Upper lobe of right lung (tissue), 1 donor: ENCODE data around the gene UBE2Q1. TPM values are rescaled to one million over a fixed set of nuclear protein-coding genes. Genes with fewer than 3 reads are reported as not detected.

Experiments used
- ATAC-seq: fragments of 200-7000 bp; cut with Tn5 transposase; one replicate; pipeline ENCODE4 v1.9.1; 2020; ENCODE audit warnings: mild to moderate bottlenecking, moderate library complexity
- DNase-seq: peaks from one replicate; pipeline ENCODE4 v3.0.0-alpha.2; 2020
- H3K27ac ChIP-seq: fragments of 200-600 bp; one replicate; pipeline ENCODE4 v1.8.0; 2022
- H3K27me3 ChIP-seq: fragments of 200-600 bp; one replicate; pipeline ENCODE4 v1.8.0; 2022; ENCODE audit warnings: mild to moderate bottlenecking
- H3K36me3 ChIP-seq: fragments of 200-600 bp; one replicate; pipeline ENCODE4 v1.8.0; 2022
- H3K4me1 ChIP-seq: fragments of 200-600 bp; one replicate; pipeline ENCODE4 v1.8.0; 2022
- H3K4me3 ChIP-seq: fragments of 200-600 bp; one replicate; pipeline ENCODE4 v1.8.0; 2022; ENCODE audit warnings: mild to moderate bottlenecking
- H3K9me3 ChIP-seq: fragments of 200-600 bp; one replicate; pipeline ENCODE4 v1.8.0; 2022
- intact Hi-C: fragments of 100-400 bp; cut with DNase I; formaldehyde crosslinking; loops from one replicate; pipeline ENCODE4 v1.11.0; 2022
- total RNA-seq: library from RNA; stranded (reverse); fragmentation: NEBNext Ultra II Directional; extraction: Animal tissue kit (Norgen Biotek cat#: 25700); gene quantifications from one replicate; pipeline ENCODE4 v1.2.1, GENCODE V29; 2021
- TF ChIP-seq, protein P1 (sequence below): fragments of 200-600 bp; IDR thresholded peaks from one replicate; pipeline ENCODE4 v1.8.0; 2022; ENCODE audit warnings: antibody characterized with exemption
- donor health status: DM: no; HTN: yes; CAD: no; lungs with severe emphysema.

UBE2Q1 gene
- total RNA-seq, 1 donor from 2014 or later, result 93.5 TPM

DNA sequence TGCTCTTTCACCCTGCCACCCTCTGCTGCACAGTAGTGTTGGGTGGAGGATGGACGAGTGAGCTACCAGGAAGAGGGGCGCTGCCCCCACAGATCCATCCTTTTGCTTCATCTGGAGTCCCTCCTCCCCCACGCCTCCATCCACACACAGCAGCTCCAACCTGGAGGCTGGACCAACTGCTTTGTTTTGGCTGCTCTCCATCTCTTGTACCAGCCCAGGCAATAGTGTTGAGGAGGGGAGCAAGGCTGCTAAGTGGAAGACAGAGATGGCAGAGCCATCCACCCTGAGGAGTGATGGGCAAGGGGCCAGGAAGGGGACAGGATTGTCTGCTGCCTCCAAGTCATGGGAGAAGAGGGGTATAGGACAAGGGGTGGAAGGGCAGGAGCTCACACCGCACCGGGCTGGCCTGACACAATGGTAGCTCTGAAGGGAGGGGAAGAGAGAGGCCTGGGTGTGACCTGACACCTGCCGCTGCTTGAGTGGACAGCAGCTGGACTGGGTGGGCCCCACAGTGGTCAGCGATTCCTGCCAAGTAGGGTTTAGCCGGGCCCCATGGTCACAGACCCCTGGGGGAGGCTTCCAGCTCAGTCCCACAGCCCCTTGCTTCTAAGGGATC lies 17.6 kb upstream of the UBE2Q1 start:
- TF ChIP-seq, protein P1, sequence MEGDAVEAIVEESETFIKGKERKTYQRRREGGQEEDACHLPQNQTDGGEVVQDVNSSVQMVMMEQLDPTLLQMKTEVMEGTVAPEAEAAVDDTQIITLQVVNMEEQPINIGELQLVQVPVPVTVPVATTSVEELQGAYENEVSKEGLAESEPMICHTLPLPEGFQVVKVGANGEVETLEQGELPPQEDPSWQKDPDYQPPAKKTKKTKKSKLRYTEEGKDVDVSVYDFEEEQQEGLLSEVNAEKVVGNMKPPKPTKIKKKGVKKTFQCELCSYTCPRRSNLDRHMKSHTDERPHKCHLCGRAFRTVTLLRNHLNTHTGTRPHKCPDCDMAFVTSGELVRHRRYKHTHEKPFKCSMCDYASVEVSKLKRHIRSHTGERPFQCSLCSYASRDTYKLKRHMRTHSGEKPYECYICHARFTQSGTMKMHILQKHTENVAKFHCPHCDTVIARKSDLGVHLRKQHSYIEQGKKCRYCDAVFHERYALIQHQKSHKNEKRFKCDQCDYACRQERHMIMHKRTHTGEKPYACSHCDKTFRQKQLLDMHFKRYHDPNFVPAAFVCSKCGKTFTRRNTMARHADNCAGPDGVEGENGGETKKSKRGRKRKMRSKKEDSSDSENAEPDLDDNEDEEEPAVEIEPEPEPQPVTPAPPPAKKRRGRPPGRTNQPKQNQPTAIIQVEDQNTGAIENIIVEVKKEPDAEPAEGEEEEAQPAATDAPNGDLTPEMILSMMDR, result no peak
- DNase-seq, result no peak
- intact Hi-C loops, result no loop called here

DNA sequence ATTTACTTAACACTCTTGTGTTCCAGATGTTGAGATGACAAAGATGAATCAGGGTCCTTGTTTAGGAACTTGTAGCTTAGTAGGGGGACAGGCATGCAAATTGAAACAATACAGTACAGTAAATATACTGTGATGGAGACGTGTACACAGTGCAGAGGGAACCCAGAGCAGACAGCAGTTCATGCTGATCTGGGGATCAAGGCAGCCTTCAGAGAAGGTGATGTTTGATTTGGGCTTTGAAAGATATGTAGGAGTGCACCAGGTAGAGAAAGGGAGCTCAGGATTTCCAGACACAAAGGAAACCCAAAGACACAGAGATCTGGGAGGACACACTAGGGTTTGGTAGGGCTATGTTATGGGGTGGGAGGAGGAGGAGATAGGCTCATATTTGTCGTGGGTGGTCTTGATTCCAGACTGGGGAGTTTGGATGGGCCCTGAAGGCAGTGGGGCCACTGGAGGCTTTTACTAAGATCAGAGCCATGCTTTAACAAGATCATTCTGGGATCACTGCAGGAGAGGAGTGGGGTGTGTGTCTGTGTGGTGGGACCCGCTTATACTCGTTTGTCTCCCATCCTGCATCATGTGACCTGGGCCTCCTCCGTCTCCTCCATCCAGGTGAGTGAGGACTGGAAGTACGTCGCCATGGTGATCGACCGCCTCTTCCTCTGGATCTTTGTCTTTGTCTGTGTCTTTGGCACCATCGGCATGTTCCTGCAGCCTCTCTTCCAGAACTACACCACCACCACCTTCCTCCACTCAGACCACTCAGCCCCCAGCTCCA lies 16.9 kb upstream of the UBE2Q1 start:
- Histone ChIP-seq H3K9me3 (no peaks in the 10 kb centered on the region), H3K27me3 (no peaks in the 10 kb centered on the region), H3K36me3 (peaks cover 26% of the 10 kb centered on the region), H3K27ac (no peak overlapping the region), H3K4me3 (no peak overlapping the region), H3K4me1 (peaks cover 11% of the 10 kb centered on the region)
- ATAC-seq (no peak), DNase-seq (no peak)
- TF ChIP-seq, protein P1, result no peak
- intact Hi-C loops, result no loop called here

More for the DNA sequence above, 17.6 kb upstream of the UBE2Q1 start:
- Histone ChIP-seq H3K9me3 (no peaks in the 10 kb centered on the region), H3K27me3 (no peaks in the 10 kb centered on the region), H3K27ac (no peak overlapping the region), H3K4me1 (peaks cover 11% of the 10 kb centered on the region), H3K4me3 (no peak overlapping the region), H3K36me3 (peaks cover 34% of the 10 kb centered on the region)
- no peak for ATAC-seq

GRCh38 chr1:154574716-154575115 lies 16.3 kb upstream of the UBE2Q1 start:
- Histone ChIP-seq H3K27me3 (no peaks in the 10 kb centered on the region), H3K9me3 (no peaks in the 10 kb centered on the region), H3K4me1 (peaks cover 11% of the 10 kb centered on the region), H3K36me3 (peaks cover 20% of the 10 kb centered on the region), H3K27ac (no peak overlapping the region), H3K4me3 (no peak overlapping the region)
- intact Hi-C loops, result no loop called here
- TF ChIP-seq, protein P1, result no peak
- DNase-seq, result no peak
- ATAC-seq, result no peak

GRCh38 chr1:154573168-154573510 lies 14.7 kb upstream of the UBE2Q1 start:
- H3K27me3 ChIP-seq, result no peaks in the 10 kb centered on the region
- H3K4me1 ChIP-seq, result peaks cover 8% of the 10 kb centered on the region
- intact Hi-C loops, result no loop called here
- H3K9me3 ChIP-seq, result no peaks in the 10 kb centered on the region
- ATAC-seq (no peak), DNase-seq (no peak)
- peaks cover 4% of the 10 kb centered on the region for H3K36me3 ChIP-seq
- no peak overlapping the region for H3K4me3 ChIP-seq
- TF ChIP-seq, protein P1, result no peak
- H3K27ac ChIP-seq, result no peak overlapping the region

DNA sequence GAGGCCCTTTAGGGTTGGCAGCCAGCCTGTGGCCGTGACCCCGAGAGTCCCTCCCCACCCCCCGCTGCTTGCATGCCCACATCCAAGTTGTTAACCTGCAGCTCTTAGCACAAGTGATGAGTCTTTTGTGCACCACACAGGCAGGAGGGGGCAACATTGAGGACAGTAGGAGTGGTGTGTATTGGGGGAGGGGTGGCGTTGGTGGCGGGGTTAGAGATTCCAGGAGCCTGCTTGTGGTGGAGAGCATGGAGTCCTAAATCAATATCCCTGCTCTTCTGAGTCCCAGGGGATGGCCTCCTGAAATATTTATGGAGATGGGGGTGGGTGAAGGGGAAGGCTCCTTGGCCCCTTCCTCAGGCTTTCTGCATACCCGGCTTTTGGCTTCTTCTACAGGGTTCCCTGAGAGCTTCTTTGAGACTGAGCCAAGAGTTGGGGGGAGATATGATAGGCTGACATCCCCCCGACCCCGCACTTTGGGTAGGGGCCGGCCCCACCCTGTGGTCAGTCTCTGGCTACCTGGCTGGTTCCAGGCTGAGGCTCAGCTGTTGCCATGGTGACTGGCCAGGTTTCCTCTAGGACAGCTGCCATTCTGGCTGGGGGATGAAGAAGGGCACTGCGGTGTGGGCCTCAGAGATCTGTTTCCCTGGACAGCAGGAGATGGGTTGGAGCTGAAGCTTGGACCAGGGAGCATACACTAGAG lies 14.2 kb upstream of the UBE2Q1 start:
- peaks cover 2% of the 10 kb centered on the region for H3K4me1 ChIP-seq
- TF ChIP-seq, protein P1, result no peak
- intact Hi-C loops, result no loop called here

More for the DNA sequence above, 14.2 kb upstream of the UBE2Q1 start:
- DNase-seq, result no peak
- Histone ChIP-seq H3K4me3 (no peak overlapping the region), H3K36me3 (no peaks in the 10 kb centered on the region), H3K27ac (no peak overlapping the region), H3K27me3 (peaks cover under 1% of the 10 kb centered on the region), H3K9me3 (no peaks in the 10 kb centered on the region)
- ATAC-seq, result no peak
